HS-27A (cell line): ENCODE results near the gene TWIST2.

Experiments
- DNase-seq: peaks from one replicate; pipeline ENCODE4 v3.0.0-alpha.2; 2012; ENCODE audit warnings: low read depth, missing footprints

The TWIST2 gene

GRCh38 chr2:238956676-238957075 is 108.8 kb downstream of the TWIST2 start:
- DNase-seq = no peak
